NCI-H524 (cell line): ENCODE data around the gene LMNTD1.
"Not testable (repeated sequence)": the region's sequence is repeated elsewhere in the genome, so short reads cannot be mapped to it uniquely, and the experiment has no call there.

Experiments
- DNase-seq, 2 experiments: peaks; one replicate each; lab custom pipeline; 2025; lab: John Stamatoyannopoulos, UW

The LMNTD1 gene, protein sequence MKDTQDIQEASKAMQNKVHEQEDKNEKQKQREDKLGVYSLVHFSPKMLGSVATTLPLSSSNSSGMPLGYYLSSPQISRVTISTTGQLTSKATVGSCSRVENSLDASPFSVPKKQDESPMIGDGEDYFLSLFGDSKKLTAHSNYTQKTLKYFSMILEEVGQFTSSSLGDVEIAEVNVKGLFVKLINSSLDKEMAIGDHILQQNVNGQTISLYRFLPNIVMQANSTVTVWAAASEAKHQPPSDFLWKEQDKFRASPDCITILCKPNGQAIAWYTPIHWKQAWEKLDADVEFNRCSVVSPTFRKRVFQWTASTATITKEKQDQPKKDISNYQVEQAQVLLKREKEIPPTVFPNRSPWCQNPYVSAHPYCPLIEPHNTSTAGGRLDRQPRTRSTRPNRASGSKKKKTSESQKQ

DNA sequence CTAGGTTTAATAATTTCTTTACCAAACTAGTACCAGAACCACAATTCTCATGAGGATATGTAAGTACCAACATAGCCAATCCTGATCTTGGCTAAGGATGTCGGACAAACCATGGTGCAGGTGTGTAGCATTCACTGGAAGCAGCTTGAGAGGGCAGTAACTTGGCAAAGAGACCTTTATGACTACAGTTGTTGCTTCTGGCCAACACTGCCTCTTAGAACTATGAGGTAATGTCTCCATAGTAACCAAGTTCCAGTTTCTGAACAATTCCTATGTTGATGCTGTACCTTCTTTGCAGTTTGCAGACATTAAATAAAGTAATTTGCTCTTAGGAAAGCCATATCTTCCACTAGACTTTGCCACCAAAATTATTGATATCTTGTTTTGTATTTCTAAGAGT, at the start of gene LMNTD1:
LMNTD1 (minus strand) TSS at position 186 of the 400 bp plus-strand sequence. CDS start 324 bp downstream, outside the sequence.
- DNase-seq = no peak

DNA sequence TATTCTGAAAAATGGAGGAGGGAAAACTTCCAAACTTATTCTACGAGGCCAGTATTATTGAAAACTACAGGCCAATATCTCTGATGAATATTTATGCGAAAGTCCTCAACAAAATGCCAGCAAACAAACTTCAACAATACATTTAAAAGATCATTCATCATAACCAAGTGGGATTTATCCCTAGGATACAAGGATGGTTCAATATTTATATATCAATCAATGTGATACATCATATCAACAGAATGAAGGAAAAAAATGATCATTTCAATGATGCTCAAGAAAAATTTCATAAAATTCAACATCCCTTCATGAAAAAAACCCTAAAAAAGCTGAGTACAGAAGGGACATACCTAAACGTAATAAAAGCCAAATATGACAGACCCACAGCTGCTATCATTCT, 45.9 kb upstream of the LMNTD1 start:
- DNase-seq = no peak

DNA sequence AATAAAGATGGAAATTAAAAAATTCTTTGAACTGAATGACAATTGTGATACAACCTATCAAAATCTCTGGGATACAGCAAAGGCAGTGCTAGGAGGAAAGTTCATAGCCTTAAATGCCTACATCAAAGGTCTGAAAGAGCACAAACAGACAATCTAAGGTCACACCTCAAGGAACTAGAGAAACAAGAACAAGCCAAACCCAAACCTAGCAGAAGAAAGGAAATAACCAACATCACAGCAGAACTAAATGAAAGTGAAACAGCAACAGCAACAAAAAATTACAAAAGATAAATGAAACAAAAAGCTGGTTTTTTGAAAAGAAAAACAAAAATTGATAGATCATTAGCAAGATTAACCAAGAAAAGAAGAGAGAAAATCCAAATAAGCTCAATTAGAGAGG, 42.4 kb upstream of the LMNTD1 start:
- not testable (repeated sequence) for DNase-seq

DNA sequence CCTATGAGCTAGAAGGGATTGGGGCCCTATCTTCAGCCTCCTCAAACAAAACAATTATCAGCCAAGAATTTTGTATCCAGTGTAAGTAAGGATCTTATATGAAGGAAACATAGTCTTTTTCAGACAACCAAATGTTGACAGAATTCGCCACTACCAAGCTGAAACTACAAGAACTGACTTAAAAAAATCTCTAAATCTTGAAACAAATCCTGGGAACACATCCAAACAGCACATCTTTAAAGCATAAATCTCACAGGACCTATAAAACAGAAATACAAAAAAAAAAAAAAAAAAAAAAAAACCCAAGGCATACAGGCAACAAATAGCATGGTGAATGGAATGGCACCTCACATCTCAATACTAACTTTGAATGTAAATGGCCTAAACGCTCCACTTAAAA, 41.3 kb upstream of the LMNTD1 start:
- no peak for DNase-seq

DNA sequence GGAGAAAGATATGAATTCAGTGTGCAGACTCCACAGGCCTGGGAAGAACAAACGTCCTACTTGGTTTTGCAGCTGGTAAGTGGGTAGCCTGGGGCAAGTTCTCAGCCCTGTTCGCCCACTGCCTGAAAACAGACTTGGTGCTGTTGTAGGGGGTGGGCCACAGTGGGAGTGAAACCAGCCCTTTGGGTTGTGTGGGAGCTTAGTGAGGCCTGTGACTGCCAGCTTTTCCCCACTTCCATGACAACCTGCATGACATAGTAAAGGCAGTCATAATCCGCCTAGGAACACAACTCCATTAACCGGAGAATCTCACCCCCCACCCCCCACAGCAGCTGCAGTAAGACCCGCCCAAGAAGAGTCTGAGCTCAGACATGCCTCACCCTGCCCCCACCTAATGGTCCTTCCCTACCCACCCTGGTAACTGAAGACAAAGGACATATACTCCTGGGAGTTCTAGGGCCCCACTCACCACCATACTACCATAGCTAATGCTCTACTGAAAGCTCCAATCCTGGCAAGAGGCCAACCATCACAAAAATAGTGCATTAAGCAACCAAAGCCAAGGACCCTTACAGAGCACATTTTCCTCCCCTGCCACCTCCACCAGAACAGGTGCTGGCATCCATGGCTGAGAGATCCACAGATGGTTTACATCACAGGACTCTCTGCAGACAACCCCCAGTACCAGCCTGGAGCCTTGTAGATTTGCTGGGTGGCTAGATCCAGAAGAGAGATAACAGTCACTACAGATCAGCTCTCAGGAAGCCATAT, 39.8 kb upstream of the LMNTD1 start:
- peak; percentile 13 to 28 for DNase-seq

DNA sequence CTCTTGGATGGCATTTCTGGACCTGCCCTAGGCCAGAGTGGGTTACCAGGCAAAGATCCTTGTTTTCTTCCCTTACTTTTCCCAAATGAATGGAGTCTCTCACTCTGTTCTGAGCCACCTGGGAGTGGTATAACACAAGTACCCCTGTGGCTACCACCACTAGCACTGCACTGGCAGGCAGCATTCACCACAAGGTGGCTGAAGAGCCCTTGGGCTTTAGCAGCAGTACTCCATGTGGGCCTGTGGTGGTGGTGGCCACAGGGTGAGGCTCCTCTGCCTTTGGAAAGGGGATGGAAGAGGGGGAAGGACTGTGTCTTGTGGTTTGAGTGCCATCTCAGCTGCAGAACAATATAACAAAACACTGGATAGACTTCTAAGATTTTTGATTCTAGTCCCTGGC, 38.1 kb upstream of the LMNTD1 start:
- peak in 1 of 2 experiments; percentile 8 for DNase-seq

DNA sequence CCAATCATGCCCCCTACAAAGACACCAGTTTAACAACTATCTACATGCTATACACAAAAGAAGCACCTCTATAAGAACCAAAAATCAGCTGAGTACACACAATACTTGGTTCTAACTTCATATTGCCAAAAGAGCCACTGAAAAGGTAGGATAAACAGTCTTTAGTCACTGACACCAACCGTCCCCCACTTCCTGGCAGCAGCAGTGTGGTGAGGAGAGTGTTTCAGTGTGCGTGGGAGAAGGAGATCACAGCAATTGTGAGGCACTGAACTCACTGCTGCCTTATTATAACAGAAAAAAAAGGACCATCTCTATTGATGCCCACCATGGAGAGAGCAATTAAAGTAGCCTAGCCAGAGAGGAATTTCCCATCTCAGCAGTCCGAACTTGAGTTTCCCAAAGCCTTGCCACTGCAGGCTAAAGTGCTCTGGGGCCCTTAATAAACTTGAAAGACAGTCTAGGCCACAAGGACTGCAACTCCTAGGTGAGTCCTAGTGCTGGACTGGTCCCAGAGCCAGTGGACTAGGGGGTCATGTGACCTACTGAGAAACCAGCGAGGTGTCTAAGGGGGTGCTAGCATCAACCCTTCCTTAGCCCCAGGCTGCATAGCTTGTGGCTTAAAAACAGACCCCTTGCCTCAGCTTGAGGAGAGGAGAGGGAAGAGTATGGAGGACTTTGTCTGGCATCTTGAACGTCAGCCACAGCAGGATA, 37.1 kb upstream of the LMNTD1 start:
- DNase-seq = no peak

DNA sequence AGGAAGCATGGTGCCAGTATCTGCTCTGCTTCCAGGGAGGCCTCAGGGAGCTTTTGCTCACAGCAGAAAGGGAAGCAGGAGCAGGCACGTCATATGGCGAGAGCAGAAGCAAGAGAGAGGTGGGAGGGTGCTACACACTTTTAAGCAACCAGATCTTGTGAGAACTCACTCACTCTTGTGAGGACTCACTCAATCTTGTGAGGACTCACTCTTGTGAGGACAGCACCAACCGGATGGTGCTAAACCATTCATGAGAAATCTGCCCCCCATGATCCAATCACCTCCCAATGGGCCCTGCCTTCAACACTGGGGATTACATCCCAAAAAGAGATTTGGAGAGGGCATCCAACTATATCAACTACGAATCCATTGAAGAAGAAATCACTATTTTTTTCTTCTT, 34.3 kb upstream of the LMNTD1 start:
- DNase-seq = no peak

DNA sequence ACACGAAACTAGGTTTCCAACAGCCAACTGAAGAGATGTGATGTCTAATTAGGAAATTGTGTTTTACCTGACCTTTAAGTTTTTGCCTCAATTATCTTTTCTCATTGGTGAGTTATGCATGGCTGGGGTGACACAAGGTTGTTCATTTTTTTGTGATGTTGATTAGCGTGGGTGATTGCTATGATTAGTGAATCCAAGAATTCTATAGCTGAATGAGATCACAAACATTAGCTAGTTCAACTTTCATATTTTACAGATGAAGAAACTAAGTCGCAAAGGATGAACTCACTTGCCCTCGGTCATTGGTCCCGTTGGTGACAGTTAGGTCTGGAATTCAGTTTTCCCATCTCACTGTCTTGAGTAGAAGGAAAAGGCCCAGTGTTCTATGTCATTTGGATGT, 32.6 kb upstream of the LMNTD1 start:
- no peak for DNase-seq

DNA sequence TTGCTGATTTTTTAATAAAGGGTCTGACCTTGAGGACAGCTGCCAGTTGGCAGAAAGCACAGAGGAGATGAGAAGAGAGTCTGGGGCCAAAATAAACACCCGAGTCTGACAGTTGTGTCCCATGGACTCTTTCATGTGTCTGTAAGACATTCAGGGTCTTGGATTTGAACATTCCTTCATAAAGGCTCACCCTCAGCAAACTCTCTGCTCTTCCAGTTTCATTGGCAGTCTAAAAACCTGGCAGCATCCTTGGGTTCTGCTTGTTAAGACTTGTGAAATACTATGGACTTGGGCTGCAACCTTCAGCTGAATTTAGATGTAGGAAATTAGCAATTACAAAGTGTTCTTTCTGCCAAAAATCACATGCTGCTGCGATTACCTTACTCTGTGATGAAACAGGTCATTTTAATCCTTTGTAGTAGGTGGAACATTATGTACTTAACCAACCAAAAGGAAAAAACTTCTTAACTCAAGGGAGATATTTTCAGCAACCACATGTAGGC, 32.0 kb upstream of the LMNTD1 start:
- DNase-seq = no peak

DNA sequence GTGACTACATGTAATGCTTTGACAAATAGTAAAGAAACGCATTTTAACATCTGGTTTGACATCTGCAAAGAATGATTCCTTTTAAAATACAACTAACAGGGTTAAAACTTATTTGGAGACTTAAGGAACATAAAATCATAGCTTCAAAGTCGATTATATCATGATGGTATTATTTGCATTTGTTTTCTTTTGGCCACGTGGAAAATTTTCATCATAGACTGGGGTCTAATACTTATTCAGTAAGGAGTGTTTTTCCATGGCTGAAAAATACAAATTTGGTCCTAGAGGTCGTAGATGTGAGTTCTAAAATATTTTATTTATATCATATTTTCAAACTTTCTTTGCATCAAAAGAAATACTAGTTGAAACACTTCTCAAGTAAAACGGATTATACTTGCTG, 31.5 kb upstream of the LMNTD1 start:
- no peak for DNase-seq

DNA sequence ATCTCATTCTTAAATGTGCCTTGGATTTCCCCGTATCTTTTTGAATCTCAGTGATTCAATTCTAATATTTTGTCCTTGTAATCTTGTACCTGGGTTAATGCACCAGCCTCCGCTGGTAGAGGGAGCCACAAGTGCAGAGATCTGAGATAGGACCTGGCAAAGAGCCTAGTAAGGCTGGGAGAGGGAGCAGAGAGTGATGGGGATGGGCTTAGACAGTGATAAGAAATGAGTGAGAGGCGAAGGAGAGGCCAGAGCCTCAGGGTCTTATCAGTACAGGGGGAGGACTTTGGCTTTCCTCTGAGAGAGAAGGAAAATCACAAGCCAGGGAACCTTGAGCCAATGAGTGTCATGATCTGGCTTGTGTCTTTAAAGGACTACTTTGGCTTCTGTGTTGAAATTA, 30.5 kb upstream of the LMNTD1 start:
- DNase-seq = peak in 1 of 2 experiments; percentile 29

DNA sequence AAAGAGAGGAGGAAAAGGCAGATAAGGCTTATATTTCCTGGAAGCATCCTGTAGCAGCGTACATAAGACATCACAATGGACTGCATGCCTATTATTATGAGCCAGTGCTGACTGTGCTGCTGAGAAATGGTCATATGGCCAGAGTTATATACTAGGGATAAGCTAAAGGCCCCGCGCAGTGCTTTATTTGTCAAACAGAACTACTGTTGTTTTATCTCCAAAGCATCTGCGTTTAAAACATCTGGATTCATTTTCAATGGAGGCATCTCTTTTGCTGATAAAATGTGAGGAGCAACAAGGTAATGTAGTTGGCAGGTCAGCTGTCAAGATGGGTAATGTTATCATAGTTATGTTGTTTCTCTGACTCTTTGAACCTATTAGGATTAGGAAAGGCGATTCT, 28.0 kb upstream of the LMNTD1 start:
- DNase-seq = no peak

DNA sequence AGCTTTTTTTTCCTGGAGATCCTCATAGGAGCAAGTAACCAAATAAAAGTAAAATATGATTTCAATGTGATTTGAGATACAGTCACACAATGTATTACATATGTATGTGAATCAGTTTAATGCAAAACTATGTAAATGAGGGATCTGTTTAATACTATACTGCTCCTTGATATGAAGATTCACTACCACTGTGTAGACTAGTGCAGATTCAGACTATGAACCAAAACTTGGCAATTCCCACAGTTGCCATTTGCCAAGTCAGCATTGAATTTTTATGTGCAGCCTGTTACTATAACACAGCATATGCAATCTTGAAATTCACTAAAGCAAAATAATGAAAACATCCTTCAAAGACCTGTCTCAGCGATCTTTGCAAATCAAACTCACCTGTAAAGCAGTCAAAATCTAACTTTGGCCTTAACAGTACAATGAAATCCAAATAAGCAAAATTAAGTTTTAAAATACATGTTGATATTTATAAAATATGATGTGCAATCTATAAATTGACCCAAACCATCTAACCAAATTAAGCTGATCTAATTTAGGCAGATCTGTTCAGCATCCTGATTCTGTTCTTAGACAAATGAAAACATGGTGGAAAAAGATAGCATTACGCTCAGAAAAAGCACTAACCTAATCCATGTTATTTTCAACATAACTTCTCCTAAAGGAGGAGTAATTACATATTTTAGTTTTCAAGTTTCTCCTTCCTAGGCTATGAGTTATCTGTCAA, 25.5 kb upstream of the LMNTD1 start:
- no peak for DNase-seq

DNA sequence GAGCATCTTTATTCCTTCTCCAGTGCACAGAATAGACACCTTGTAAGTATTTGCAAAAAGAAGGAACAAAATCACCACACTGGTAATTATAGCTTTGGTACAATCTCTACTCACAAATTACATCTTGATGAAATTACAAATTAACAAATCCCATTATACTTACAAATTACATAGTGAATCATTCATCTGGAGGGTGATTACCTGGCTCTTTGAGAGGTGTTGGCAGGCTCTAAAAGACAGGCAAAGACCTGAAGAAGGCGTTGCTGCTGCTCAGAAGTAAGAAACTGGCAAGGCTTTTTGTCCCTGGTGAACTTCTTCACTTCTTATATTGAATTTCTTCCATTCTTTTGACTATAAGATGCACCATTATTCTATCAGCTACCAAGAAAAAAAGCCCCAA, 21.7 kb upstream of the LMNTD1 start:
- no peak for DNase-seq

DNA sequence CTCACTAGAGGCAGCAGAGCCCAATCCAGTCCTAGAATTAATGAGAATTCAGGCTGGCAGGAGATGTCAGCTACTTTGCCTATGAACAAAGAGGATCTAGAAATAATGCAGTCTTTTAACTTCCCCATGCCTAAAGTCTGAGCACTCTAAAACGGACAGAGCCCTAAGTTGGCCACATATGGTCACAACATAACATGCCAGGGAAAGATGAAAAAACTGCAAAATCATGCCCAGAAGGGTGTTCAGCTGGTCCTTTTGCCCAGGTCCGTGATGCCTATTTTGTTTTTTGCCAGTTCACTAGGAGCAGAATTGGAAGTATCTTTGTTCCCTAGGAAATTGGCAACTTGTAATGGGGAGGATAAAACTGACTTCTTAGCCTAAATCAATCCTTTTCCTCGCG, 20.3 kb upstream of the LMNTD1 start:
- DNase-seq = no peak

DNA sequence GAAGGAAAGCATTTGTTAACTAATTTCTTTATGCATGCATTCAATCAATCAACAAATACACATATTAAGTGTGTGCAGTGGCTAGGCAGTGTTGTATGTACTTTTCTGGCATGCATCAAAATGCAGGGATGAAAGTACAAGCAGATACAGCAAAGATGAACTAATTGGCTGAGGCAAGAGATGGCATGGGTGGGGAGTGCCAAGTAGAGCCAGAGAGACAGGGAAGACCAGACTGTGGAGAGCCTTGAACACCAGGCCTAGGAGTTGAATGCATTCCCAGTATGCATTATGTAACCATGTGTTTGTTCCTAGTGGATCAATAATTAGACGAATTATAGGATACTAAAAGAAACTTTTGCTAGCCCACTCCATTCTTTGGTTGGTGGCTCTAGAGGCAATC, 17.3 kb upstream of the LMNTD1 start:
- DNase-seq = no peak

DNA sequence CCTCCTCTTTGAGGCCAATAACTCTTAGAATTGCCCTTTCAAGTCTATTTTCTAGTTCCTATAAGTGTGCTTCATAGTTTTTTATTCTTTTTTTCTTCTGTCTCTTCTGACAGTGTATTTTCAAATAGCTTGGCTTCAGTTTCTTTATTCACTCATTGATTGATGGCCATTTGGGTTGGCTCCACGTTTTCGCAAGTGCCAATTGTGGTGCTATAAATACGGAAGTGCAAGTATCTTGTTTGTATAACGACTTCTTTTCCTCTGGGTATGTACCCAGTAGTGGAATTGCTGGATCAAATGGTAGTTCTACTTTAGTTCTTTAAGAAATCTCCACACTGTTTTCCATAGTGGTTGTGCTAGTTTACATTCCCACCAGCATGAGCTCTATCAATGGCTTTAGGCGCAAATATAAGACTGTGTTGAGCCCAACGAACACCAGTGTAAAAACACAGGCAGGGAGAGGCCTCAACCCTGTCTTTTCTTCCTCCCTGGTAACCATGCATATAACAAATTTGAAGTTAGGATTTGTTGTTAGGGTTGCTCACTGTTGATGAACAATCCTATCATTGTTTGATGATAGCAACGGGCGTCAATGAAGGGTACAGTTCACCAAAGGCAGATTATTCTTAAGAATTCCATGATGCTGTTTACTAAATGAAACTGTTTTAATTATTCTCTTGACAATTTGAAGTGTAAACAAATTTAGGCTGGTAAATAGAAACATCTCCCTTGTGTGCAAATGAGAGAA, 13.3 kb upstream of the LMNTD1 start:
- no peak for DNase-seq

DNA sequence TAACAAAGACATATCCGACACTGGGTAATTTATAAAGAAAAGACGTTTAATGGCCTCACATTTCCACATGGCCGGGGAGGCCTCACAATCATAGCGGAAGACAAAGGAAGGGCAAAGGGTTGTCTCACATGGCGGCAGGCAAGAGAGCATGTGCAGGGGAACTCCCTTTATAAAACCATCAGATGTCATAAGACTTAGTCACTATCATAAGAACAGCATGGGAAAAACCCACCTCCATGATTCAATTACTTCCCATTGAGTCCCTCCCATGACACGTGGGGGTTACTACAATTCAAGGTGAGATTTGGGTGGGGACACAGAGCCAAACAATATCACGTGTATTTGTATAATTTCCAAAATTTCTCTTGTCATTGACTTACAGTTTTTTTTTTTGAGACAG, 5.5 kb upstream of the LMNTD1 start:
- DNase-seq = no peak

DNA sequence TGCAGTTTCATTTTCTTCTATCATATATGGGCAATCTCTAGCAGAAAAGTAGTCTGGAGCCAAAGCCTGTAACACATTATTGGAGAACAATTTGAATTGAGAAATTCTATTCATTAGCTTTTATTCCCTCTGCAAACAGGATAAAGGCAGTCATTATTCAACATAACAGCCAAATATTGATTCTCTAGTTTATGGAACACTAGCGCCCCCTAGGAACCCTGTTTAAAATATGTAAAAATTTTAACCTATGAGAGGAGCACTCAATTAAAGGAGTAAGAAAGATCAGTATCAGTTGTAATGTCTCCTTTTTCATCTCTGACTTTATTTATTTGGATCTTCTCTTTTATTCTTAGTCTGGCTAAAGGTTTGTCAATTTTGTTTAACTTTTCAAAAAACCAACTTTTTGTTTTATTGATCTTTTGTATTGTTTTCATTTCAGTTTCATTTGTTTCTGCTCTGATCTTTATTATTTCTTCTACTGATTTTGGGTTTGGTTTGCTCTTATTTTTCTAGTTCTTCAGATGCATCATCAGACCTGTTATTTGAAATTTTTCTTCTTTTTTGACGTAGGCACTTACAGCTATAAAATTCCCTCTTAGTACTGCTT, 4.8 kb upstream of the LMNTD1 start:
- DNase-seq = peak; percentile 57 to 63

DNA sequence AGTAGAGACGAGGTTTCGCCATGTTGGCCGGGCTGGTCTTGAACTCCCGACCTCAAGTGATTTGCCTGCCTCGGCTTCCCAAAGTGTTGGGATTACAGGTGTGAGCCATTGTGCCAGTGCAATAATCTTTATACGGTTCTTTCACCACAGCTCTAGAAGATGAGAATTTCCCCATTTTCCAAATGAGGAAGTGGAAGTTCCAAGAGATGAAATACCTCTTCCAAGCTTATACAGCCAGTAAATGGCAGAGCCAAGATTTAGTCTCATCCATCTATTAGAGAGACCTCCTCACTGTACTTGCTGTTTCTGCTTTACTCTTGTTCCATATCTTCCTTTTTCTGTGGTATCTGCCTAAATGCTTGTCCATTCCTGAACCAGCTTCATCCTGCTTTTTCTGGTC, 3.1 kb upstream of the LMNTD1 start:
- no peak for DNase-seq
